Fibroblast of mammary gland (primary cell): ENCODE results near the gene RIN2.

Source experiments
- DNase-seq: peaks from one replicate; pipeline ENCODE4 v3.0.0-alpha.2; 2010; ENCODE audit warnings: low read depth
- H3K4me3 ChIP-seq: 2 replicates; pipeline ENCODE4 v1.5.1; 2011; ENCODE audit warnings: low read depth, mild to moderate bottlenecking, low read length, moderate library complexity; ENCODE audit not compliant: control insufficient read depth
- TF ChIP-seq, protein P1 (sequence below): conservative IDR thresholded peaks from 2 replicates; pipeline ENCODE4 v1.5.1; 2011; ENCODE audit warnings: low read depth, low read length, inconsistent platforms; ENCODE audit not compliant: control insufficient read depth, insufficient read depth

The RIN2 gene

DNA sequence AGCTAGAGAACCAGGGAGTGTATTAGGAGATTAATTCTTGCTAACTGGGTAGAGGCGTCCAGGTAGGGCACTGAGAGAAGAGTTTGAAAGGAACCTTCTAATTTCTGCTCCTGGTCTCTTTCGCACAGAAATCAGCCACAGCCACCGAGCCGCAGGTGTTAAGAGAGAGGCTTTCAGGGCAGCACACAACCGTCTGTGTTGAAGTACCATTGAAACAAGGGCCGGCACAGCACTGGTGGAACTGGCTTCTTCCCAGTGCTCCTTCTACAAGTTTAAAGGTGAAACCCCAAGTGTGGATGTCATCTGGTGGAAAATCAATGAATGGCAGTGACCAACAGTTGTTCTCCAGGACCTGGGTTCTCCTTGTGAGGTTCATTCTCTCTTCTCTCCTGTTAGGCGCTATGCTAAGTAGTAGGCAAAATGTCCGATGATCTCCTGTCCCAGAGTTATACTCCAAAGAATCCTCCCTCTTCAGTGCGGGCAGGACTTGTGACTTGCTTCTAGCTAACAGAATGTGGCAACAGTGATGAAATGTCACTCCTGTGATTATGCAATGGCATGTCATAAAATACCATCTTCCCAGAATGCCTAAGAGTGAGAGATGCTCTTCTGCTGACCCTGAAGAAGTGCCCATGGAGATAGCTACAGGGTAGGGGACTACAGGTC is 15.0 kb upstream of the RIN2 start:
- no peak overlapping the region for H3K4me3 ChIP-seq
- TF ChIP-seq, protein P1, sequence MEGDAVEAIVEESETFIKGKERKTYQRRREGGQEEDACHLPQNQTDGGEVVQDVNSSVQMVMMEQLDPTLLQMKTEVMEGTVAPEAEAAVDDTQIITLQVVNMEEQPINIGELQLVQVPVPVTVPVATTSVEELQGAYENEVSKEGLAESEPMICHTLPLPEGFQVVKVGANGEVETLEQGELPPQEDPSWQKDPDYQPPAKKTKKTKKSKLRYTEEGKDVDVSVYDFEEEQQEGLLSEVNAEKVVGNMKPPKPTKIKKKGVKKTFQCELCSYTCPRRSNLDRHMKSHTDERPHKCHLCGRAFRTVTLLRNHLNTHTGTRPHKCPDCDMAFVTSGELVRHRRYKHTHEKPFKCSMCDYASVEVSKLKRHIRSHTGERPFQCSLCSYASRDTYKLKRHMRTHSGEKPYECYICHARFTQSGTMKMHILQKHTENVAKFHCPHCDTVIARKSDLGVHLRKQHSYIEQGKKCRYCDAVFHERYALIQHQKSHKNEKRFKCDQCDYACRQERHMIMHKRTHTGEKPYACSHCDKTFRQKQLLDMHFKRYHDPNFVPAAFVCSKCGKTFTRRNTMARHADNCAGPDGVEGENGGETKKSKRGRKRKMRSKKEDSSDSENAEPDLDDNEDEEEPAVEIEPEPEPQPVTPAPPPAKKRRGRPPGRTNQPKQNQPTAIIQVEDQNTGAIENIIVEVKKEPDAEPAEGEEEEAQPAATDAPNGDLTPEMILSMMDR, result no peak
- no peak for DNase-seq

DNA sequence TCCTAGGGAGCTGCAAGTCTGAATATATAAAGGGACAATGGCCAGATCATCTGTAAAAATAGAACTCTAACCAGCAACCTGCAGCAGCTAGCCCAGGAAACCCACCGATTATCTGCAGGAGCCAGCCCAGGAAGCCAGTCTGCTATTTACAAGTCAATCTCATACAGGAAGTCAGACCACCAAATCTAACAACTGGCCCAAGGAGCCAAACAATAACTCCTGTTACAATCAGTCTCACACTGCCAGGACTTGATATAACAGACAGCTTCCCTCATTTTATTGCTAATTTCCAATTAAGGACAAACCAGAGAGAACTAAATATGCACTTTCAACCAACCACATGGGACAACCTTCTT is 14.4 kb upstream of the RIN2 start:
- no peak for DNase-seq
- TF ChIP-seq, protein P1, result no peak
- no peak overlapping the region for H3K4me3 ChIP-seq

DNA sequence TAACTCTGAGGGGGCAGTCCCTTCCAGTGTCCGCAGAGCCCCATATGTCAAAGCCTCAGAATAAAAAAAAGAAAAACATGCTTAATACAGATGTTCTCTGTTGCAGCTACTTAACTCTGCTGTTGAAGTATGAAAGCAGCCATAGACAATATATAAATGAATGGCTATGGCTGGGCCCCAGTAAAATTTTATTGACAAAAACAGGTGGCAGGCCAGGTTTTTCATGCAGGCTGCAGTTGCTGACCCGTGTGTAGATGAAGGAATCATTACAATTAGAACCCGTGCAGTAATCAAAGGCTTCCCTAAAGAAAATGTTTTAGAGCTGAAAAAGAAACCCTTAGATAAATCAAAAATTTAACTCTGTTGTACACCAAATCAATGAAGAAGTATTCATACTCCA is 13.0 kb upstream of the RIN2 start:
- no peak for DNase-seq
- no peak overlapping the region for H3K4me3 ChIP-seq
- TF ChIP-seq, protein P1, result no peak

DNA sequence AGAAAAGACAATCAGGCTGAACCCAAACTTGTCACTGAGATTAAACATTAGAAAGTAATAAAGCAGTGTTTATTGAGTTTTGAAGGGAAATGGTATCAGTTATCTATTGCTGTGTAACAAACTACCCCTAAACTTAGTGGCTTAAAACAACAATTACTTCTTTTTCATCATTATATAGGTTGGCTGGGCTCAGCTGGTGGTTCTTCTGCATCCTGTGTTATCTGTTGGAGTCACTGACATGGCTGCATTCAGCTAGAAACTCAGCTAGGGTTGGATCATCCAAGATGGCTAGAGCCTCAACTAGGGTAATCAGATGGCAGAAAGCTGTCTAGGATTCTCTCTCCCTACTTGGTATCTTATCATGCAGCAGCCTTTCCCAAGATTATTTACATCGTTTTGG is 12.5 kb upstream of the RIN2 start:
- DNase-seq, result no peak
- TF ChIP-seq, protein P1, result no peak

DNA sequence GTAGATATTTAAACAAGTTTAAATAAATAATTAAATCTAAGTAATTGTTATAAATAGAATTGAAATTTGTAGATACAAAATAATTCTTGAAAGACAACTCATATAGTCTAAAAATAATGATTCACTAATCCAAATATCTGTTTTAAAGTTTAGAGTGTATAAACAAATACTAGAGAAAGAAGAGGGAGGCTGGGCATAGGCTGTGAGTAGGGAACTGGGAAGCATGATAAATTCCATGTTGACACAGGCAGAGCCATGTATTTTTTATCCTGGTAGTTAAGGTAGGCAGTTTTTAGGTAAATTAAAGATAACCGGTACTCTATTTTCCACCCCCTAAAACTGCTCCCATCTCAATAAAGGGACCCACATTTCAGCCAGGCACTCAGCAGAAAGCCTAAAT is 11.7 kb upstream of the RIN2 start:
- H3K4me3 ChIP-seq, result no peak overlapping the region
- TF ChIP-seq, protein P1, result no peak
- no peak for DNase-seq

More for the DNA sequence above, 12.5 kb upstream of the RIN2 start:
- H3K4me3 ChIP-seq, result no peak overlapping the region

DNA sequence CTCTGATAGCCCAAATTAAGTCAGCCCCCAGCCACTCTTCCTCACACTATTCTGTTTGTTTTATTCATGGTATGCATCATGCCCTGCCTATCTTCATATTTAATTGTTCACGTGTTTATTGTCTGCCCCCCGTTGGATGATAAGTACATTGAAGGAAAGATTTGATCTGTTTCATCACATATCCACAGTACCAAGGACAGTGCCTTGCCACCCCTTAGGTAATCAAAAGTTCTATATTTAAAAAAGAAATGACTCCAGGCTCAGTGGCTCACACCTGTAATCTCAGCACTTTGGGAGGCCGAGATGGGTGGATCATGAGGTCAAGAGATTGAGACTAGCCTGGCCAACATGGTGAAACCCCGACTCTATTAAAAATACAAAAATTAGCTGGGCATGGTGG is 10.2 kb upstream of the RIN2 start:
- TF ChIP-seq, protein P1, result no peak
- DNase-seq, result no peak
- no peak overlapping the region for H3K4me3 ChIP-seq

DNA sequence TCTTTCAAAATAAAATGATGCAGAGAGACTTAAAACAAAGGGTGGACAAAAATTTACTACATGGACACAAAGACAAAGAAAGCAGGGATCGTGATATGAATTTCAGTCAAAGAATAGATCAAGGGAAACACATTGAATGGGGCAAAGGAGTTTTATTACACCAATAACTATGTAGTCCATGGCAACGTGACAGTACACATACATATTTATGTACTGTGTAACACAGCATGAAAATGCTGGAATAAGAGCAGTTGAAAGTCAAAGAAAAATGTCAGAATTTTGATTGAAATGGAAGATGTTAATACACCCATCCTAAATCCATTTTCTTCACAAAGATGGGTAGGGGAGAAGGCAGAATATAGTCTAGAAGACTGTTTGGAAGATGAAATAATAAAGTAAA is 9.4 kb upstream of the RIN2 start:
- DNase-seq, result no peak
- no peak overlapping the region for H3K4me3 ChIP-seq
- TF ChIP-seq, protein P1, result no peak
